Endometrial microvascular endothelial cells (primary cell): ENCODE measurements around the gene ADARB1. TPM values are rescaled to one million over a fixed set of nuclear protein-coding genes. Genes with fewer than 3 reads are reported as not detected.

ENCODE experiments used
- in situ Hi-C: cut with HindIII; loops from 2 replicates; pipeline ENCODE4 v1.10.0; 2017; ENCODE audit warnings: low sequenced_read_pairs, low pct_unique_long_range_greater_than_20kb; ENCODE audit errors: inconsistent ontology term
- total RNA-seq: library from RNA; depleted of rRNA; stranded (reverse); fragments of >200 nt; gene quantifications from one replicate; pipeline ENCODE4 v1.2.3, GENCODE V29; 2015; ENCODE audit errors: inconsistent ontology term

The ADARB1 gene
- total RNA-seq, 1 donor from 2014 or later, result 21.0 TPM

DNA sequence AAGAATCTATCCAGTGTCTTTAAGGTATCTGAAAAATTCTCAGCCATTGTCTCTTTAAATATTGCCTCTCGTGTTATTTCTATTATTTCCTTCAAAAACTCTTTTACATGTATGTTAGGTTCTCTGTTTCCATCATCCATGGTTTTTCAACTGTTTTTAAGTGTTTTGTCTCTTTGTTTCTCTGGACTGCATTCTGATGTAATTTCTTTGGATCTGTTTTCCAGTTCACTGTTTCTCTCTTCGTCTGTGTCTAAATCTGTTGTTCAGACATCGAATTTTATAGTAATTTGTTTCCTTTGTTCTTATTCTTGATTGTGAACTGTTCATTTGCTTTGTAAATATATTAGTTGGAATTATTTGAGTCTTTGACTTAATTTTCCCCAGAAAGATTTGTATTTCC, 169.2 kb downstream of the ADARB1 start:
- in situ Hi-C loops, result no loop called here

DNA sequence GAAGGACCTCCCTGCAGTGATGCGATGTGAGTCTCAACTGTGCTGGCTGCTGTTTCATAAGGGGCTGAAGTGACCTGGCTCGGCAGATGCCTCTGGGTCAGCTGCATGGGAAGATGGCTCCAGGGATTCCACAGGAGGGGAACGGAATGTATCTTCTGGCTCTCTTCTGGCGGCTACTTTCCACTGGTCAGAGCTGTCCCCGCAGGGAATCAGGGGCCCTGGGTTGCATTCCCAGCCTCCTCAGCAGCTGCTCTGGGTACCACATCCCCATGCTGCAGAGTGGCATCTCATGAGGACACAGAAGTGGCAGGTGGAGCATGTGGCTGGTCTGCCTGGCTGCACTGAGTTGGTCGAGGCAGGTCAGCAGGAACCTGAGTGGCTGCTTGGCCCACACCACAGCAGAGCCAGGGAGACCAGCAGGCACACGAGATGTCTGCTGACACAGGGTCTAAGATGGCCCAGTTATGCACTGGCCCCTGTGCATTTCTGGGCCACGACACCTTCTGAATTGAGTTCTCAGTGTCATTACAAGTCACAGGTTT, 170.5 kb downstream of the ADARB1 start:
- in situ Hi-C loops, result no loop called here

DNA sequence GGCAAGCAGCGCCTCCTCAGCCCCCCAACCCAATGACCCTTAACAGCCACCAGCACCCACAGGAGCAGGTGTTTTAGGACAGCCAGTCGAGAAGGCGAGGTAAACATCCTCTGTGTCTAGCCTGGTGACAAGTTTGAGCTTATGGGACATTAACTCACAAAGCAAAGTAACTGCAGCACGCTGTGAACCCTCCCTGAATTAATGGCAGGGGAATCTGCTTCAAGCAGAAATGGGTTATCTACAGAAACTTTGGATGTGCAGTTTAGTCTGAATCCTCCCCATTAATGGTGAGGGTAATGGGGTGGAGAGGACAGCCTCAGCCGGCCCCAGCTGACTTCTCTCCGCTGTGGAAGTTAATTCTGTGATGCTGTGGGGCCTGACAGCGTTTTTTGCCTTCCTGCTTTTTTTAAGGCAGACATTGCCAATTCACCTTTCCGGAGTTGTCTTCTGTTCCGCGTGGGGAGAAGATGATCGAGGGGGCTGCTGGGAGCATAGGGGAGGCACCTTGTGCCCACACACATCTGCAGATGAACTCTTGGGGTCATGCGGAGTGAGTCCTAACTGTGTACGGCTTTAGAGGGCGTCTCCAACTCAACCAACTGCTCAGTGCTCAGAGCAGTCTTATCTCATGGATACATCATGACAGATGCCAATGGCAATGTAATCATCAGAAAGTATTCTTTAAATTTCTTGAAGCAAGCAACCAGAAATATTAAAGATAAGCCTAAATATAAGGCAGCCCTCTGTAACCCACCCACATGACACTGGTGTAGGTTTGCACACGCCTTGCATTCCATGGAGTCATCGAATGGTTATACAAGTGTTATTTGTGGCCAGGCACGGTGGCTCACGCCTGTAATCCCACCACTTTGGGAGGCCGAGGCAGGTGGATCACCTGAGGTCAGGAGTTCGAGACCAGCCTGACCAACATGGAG, 172.3 kb downstream of the ADARB1 start:
- in situ Hi-C loops, result no loop called here

DNA sequence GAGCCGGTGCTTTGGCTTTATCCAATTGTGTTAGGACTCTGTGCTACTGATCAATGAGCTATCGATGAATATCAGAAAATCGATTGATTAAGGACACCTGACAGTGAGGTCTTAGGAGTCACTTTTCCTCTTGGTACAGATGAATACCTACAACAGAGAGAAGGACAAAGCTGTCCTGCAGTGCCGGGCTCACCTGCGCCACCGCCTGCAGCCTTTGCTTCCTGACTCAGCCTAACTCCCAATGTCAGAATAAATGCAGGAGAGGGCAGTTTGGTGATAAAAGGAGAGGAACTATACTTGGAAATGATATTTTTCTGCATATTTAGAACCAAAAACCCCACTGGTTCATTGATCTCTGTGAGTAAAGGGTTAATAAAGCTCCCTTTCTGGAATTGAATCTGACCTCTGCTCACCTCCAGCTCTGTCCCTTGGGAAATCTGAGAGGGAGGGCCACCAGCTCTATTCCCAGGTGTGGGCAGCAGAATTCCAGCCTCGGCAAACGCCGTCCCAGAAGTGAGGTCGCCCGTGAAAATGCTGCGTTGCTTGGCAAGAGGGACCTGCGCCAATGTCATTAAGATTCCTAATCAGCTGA, 174.0 kb downstream of the ADARB1 start:
- in situ Hi-C loops, result no loop called here

DNA sequence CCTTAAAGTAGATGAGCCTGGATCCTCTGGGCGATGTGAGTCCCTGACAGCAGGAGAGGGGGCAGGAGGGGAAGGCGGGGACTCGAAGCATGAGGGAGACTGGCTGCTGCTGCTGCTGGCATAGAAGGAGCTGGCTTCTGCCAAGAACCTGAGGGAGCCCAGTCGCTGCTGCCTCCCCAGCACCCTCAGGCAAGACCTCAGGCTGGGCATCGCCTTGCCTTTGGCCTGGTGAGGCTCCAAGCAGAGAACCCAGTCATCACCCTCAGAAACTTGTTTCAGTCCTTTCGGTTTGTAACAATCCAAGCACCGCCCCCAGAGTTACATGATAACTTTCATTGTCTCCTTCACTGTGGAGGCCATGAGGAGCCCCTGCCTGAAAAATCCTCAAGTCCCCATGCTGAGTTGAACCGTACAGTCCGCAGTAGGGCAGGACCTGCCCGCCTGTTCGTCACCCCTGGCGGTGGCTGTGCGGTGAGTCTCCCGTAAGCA, 174.6 kb downstream of the ADARB1 start:
- in situ Hi-C loops, result no loop called here

DNA sequence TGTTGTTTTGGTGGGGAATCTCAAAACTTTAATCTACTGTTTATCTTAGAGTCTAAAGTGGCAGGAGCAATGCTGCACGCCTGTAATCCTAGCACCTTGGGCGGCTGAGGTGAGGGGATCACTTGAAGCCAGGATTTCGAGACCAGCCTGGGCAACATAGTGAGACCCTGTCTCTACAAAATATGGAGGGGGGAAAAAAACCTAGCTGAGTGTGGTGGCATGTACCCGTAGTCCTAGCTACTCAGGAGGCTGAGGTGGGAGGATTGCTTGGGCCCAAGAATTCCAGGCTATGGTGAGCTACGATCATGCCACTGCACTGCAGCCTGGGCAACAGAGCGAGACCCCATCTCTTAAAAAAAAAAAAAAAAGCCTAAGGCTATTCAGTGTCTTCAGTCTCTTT, 175.2 kb downstream of the ADARB1 start:
- in situ Hi-C loops, result no loop called here

DNA sequence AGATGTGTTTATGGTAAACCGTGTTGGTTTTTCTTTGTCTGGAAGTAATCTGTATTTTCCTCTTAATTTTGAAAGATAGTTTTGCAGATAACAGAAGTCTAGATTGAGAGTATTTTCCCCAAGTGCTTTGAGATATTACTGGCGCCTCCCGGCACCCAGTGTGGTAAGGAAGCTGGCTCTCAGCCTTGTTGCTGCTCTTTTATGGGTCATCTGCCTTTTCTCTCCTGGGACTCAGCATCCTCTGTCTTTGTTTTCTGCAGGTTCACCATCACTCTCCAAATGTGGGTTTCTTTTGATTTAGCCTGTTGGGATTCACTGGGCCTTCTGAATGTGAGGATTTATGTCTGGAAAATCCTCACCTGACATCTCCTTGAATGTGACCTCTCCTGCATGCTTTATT, 175.9 kb downstream of the ADARB1 start:
- in situ Hi-C loops, result no loop called here

DNA sequence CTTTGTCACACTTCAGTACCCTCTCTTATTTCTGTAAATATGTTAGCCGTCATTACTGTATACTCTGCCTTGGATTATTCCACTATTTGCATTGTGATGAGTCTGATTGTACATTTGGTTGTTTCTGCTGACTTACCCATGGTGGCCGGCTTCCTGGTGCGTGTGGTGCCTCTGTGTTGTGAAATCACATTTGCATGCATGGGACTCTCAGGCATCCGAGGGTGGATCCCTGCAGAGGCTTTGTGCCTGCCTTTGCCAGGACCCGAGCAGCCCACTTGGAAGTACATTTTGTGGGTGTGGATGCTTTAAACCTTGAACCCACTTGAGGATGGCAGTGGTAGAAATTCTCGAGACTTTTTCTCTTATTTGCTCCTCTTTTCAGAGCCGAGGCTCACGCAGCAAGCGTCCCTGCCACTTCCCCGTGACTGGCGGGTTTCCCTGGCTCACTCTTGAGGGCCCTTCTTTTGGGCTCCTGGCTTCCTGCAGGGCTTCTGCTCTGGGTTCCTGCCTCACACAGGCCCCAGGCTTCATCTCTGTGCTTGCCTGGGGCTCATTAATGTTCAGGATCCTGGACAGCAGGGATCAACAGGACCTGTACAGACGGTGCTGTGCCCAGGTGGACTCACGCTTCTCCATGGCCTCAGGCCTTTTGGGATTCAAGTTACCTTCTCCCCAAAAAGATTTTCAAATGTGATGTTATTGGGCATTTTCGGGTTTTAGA, 176.7 kb downstream of the ADARB1 start:
- in situ Hi-C loops, result no loop called here

DNA sequence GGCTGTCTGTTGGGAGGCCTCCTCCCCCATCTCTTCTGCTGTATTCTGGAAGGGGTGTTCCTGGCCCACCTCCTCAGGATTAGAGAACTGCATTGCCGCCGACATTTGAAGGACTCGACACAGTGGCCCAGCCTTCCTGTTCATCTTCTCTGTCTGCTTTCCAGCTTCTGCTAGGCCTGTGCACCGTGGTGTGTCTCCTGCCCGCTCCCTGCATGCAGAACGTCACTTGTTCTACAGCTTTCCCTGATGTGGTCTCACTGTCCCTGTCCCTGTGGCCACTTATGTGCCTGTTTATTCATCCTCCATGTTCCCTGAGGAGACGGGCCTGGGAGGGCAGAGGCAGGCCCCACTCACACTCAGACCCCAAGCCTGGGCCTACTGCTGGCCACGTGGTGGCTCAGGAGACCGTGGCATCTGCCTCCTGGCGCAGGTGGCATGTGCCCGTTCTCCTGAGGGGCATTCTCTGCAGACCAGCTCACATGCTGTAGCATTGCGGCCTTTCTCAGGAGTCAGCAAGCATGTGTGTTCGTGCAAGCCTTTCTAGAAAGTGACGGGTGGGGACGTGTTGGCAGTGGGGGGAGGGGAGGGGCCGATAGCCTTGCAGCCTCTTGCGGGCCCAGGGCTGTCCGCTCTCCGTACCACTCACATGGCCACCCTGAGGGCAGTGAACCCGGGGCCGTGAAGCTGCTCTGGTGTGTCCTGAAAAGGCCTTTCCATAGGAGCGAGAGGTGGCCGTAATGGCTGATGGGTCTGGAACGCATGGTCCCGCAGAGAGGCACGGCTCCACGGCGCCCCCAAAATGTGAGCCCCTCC, 177.5 kb downstream of the ADARB1 start:
- in situ Hi-C loops, result no loop called here

DNA sequence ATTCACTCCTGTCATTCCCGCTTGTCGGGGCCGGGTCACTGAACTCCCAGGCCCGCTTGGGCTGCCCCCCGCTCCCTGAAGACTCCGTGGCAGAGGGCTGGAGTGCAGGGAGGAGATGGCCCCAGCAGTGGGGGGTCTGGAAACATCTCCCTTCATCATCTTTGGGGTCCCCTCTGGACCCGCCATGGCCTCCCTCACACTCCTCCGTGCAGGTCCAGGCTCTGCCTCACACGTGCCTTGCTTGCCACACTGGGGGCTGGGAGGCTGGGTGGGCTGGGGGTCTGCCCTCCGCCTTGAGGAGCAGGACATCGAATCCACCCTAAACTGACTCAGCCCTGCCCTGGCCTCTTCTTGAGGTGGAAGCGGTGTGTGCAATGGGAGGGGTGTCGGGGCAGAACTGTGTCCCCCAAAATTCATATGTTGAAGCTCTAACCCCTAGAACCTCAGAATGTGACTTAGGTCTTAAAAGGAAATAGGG, 178.1 kb downstream of the ADARB1 start:
- in situ Hi-C loops, result no loop called here

DNA sequence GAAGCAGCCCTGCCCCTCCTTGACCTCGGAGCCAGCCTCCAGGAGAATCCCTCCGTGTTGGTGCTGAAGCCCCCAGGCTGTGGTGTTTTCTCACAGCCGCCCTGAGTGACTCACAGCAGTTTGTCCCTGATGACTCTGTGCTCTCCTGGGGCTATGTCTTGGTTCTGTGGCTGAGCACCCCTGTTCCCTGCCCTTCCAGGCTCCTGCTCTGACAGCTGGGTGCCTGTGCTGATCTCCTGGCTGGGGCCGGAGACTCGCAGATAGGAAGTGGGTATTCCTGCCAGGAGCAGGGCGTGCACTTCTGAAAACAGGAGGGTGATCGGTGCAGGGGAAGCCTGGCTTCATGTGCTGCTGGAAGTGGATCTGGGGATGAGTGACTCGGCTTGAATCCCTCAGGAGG, 178.8 kb downstream of the ADARB1 start:
- in situ Hi-C loops, result no loop called here

DNA sequence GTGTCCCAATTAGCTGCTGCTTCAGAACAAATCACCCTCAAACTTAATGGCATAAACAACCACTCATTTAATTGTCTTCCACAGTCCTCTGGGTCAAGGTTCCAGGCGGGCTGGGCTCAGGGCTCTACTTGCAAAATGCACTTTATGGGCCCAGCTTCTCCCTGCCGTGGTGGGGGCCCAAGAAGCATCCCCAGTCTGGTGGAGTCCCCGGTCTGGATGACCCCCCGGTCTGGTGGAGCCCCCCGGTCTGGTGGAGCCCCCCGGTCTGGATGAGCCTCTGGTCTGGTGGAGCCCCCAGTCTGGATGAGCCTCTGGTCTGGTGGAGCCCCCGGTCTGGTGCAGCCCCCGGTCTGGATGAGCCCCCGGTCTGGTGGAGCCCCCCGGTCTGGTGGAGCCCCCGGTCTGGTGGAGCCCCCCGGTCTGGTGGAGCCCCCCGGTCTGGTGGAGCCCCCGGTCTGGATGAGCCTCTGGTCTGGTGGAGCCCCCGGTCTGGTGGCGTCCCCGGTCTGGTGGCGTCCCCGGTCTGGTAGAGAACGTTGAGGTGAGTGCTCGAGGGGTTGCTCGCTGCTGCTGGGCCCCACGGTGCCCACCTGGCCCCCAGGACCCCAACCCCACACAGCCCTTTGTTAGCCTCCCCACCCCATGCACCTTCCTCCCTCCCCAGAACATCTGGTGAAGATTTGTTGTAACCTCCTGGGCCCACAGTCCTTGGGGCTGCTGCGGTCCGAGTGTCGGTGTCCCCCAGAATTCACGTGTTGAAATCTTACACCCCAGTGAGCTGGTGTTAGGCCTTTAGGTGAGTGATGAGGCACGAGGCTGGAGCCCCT, 179.5 kb downstream of the ADARB1 start:
- in situ Hi-C loops, result no loop called here

DNA sequence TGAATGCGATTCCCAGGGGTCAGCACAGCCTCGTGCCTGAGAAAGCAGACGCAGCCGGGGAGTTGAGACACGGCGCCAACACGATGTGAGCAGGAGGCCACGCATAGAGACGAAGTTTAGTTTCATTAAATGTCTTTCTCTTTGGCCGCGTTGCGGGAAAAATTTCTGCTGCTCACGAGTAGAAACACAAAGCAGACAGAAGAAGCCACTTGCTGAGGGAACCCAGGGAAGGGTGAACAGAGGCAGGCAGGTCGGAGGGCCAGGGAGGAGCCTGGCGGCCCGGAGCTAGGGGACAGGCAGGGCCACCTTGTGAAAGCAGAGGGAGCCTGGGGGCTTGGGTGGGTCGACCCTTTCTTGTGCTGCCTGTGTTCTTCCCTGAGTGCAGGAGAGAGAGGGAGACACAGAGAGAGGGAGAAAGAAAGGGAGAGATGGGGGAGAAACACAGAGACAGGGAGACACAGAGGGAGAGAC, 180.1 kb downstream of the ADARB1 start:
- in situ Hi-C loops, result no loop called here

DNA sequence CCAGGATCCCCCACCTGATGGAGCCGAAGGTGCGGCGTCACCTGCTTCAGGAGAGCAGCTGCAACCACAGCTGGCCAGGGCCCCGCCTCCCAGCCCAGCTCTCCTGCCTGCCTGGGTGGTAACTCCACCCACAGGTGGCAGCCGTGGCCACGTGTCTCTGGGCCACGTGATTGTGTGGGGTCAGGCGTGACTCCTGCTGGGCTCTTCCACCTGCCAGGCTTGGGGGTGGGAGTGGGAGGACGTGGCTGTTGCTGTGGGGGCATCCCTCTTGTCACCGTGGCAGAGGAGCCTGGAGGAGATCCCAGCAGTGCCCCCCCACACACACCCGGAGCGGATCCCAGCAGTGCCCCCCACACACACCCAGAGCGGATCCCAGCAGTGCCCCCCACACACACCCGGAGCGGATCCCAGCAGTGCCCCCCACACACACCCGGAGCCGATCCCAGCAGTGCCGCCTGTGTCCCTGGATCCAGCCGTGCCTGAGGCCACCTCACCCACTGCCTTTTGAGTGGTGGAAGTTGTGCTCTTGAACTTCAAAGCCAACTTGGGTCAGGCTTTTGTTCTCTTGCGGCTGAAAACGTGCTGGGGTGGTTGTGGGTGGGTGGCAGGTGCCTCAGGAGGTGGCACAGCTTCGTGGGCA, 181.1 kb downstream of the ADARB1 start:
- in situ Hi-C loops, result no loop called here

DNA sequence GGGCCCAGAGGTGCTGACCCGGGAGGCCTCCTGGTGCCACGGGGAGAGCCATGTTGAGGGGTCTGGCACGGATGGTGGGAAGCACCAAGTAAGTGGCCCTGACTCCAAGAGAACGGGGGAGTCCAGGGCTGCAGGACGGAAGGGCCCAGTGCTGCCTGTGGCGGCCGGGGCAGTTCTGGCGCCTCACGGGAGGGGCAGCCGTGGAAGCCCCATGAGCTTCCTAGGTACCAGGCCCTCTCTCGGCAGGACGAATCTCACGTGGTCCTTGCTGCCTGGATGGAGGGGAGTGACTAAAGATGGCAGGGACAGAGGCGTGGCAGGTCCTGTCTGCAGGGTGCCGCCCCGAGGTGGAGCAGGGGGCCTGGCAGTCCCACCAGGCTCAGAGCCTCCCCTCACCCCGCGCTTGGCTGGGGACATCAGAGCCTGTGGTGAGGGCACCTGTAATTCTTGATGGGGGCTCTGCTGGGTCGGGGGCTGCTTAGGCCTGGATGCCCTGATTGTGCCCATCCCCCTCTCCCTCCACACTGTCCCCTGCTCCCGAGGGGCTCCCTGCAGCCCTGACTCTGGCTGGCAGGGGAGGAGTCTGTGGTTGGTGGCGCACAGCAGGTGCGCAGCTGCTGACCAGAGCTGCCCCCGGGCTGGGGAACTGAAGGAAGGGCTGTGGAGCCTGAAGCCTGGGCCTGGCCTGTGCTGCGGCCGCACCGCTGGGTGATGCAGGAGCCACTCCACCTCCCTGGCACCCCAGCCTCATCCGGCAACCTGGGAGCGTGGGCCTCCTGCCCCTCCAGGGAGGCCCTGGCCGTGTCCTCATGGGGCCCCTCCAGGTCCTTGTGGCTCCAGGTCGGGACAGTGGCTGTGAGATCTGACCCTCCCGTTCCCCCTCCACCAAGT, 181.9 kb downstream of the ADARB1 start:
- in situ Hi-C loops, result no loop called here
